Mesodermal cell (in vitro differentiated cells): ENCODE data around the gene ANKHD1.

ENCODE experiments used
- H3K27ac ChIP-seq: 2 replicates; pipeline ENCODE4 v1.7.0; 2013; ENCODE audit warnings: mild to moderate bottlenecking, low read depth, low read length, moderate library complexity; ENCODE audit not compliant: severe bottlenecking
- H3K36me3 ChIP-seq: 2 replicates; pipeline ENCODE4 v1.7.1; 2013; ENCODE audit warnings: mild to moderate bottlenecking, low read length, moderate library complexity; ENCODE audit not compliant: control insufficient read depth, insufficient read depth
- H3K4me1 ChIP-seq: one replicate; pipeline ENCODE4 v1.7.1; 2013; ENCODE audit warnings: mild to moderate bottlenecking, low read length; ENCODE audit not compliant: insufficient read depth, control insufficient read depth, poor library complexity, severe bottlenecking
- H3K4me3 ChIP-seq: 2 replicates; pipeline ENCODE4 v1.7.0; 2013; ENCODE audit warnings: low read length, control low read depth, mild to moderate bottlenecking; ENCODE audit not compliant: insufficient read depth, poor library complexity, severe bottlenecking; ENCODE audit errors: extremely low read depth
- H3K9me3 ChIP-seq: 2 replicates; pipeline ENCODE4 v1.7.1; 2013; ENCODE audit warnings: mild to moderate bottlenecking, low read length, moderate library complexity; ENCODE audit not compliant: control insufficient read depth
- WGBS, 2 experiments: methylation state at CpG; one replicate each; pipeline ENCODE4 v1.1.5; 2013; ENCODE audit warnings: missing lambda C conversion rate in 2 of 2; ENCODE audit not compliant: insufficient coverage in 2 of 2; 5-methylcytosine and 5-hydroxymethylcytosine counted together

Gene ANKHD1

DNA sequence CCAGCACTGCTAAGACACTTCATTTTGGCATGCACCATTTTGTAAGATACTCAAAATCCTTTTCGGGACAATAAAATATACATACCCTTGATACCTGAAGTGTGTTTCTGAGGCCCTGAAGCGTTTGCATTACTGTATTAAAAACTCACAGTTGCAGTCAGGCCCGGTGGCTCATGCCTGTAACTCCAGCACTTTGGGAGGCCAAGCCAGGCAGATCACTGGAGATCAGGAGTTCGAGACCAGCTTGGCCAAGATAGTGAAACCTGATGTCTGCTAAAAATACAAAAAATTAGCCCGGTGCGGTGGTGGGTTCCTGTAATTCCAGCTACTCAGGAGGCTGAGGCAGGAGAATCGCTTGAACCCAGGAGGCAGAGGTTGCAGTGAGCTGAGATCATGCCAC is 143.4 kb downstream of the ANKHD1 start:
- H3K4me1 ChIP-seq: peaks cover 18% of the 10 kb centered on the region
- peaks cover 67% of the 10 kb centered on the region for H3K36me3 ChIP-seq
- no peaks in the 10 kb centered on the region for H3K9me3 ChIP-seq
- 93 to 96% methylated on average over 7 of the region's 7 CpGs for WGBS, 2 experiments
- no peak overlapping the region for H3K27ac ChIP-seq
- no peak overlapping the region for H3K4me3 ChIP-seq

DNA sequence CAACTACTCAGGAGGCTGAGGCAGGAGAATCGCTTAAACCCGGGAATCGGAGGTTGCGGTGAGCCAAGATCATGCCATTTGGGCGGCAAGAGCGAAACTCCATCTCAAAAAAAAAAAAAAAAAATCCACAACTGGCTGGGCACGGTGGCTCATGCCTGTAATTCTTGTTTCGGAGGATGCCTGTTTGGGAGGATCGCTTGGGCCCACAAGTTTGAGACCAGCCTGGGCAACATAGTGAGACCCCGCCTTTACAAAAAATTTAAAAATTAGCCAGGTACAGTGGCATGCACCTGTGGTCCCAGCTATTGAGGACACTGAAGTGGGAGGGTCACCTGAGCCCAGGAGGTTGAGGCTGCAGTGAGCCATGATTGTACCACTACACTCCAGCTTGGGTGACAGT is 144.0 kb downstream of the ANKHD1 start:
- Histone ChIP-seq H3K36me3 (peaks cover 67% of the 10 kb centered on the region), H3K4me1 (peaks cover 18% of the 10 kb centered on the region), H3K27ac (no peak overlapping the region), H3K4me3 (no peak overlapping the region), H3K9me3 (no peaks in the 10 kb centered on the region)
- 94 to 100% methylated on average over 5 to 10 of the region's 10 CpGs for WGBS, 2 experiments

DNA sequence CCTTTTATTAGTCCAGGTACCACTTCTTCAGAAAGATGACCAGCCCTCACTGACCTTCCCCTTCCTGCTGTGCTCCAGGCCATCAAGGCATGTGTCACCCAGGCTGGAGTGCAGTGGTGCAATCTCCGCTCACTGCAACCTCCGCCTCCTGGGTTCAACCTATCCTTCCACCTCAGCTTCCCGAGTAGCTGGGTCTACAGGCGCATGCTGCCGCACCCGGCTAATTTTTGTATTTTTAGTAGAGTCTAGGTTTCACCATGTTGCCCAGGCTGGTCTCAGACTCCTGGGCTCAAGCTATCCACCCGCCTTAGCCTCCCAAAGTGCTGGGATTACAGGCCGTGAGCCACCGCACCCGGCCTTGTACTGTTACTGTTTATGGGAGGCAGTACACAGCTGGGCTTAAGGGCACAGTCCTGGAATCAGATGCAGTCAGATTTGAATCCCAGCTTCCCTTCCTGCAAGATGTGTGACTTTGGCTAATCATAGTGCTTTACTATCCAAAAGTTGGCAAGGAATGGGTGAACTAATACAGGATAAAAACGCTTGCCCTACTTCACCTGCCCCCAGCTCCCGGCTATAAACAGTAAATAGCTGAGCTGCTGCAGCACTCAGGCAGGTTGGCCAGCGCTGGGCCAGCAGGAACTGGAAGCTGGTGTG is 145.3 kb downstream of the ANKHD1 start:
- WGBS, 2 experiments: 59 to 72% methylated on average over 7 to 11 of the region's 13 CpGs
- Histone ChIP-seq H3K4me3 (peak overlapping the region; percentile 36), H3K9me3 (no peaks in the 10 kb centered on the region), H3K36me3 (peaks cover 67% of the 10 kb centered on the region), H3K4me1 (peaks cover 18% of the 10 kb centered on the region), H3K27ac (peak overlapping the region; percentile 92)

DNA sequence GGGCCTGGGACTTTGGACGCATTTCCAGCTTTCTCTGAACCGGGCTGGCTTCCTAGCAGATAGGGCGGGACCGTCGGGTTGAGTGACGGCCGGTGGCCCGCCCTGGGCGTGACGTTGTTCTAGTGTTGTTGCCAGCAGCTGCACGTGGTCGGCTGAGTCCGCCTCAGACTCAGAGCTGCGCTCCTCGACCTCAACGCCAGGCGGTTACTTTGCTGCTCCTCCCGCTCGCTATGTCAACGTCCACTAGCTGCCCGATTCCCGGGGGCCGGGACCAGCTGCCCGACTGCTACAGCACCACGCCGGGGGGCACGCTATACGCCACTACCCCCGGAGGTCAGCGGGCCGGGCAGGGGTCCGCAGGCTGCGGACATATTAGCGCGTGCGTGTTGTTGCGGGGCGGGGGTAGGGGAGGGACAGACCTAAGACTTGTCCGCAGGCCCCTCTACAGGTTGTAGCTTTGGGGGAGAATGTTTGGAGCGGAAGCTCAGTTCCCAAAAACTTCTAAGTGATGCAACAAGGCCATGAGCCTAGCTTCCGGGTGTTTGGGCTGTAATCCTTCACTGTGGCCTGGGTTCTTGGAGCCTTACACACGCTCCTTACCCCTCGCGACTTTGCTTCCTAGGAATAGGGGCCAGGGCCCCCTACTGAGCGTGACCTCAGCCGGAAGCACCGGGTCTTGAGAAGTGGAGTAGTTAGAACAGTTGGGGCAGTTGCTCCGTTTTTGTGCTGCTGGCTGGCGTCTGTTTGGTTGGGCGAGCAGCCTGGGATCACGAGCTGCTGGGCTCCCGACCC is 146.1 kb downstream of the ANKHD1 start, which contains the start of gene EIF4EBP3:
Gene EIF4EBP3, plus strand, starts transcription at position 155 of the 792 bp plus-strand sequence. Its CDS starts 76 bp downstream, at position 231.
- peak within 1 kb of the TSS; percentile 92 for H3K27ac ChIP-seq
- WGBS, 2 experiments: 6 to 7% methylated on average over 43 to 44 of the region's 52 CpGs
- peak within 1 kb of the TSS; percentile 36 for H3K4me3 ChIP-seq
- H3K9me3 ChIP-seq: no peaks in the 10 kb centered on the region
- peaks cover 65% of the 10 kb centered on the region for H3K36me3 ChIP-seq
- peaks cover 18% of the 10 kb centered on the region for H3K4me1 ChIP-seq

DNA sequence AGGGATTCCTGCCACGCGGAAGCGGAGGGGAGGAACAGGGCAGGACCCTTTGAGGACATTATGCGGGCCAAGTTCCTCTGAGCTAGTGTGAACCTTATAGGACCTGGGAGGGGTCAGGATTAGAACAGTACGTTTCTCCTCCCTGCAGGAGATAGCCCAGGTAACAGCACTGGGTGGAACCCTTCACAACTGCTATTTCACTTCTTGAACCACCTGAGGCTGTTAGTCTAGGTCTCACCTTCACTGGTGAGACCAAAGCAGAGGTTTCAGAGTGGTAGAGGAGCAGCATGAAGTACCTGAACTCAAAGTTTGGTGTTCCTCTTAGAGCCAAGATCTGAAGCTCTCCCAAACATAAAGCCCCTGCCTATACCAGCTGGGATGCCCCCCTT is 146.7 kb downstream of the ANKHD1 start:
- peak overlapping the region; percentile 36 for H3K4me3 ChIP-seq
- H3K4me1 ChIP-seq: peaks cover 20% of the 10 kb centered on the region
- 49 to 75% methylated on average over 2 to 5 of the region's 5 CpGs for WGBS, 2 experiments
- H3K36me3 ChIP-seq: peaks cover 65% of the 10 kb centered on the region
- H3K27ac ChIP-seq: peak overlapping the region; percentile 92
- H3K9me3 ChIP-seq: no peaks in the 10 kb centered on the region

DNA sequence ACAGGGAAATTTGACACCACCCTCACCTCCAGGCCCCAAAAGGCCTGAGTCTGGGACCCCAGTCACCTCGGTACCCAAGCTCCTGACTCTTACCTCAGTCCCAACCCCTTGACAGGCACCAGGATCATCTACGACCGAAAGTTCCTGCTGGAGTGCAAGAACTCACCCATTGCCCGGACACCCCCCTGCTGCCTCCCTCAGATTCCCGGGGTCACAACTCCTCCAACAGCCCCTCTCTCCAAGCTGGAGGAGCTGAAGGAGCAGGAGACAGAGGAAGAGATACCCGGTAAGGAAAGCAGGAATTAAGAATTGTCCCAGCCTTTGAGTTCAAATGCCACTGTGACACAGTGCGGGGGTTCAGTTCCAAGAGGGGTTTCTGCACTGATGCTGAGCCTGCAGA is 147.2 kb downstream of the ANKHD1 start:
- Histone ChIP-seq H3K4me1 (peaks cover 20% of the 10 kb centered on the region), H3K36me3 (peaks cover 66% of the 10 kb centered on the region), H3K27ac (no peak overlapping the region), H3K9me3 (no peaks in the 10 kb centered on the region), H3K4me3 (no peak overlapping the region)
- 95 to 99% methylated on average over 5 to 7 of the region's 7 CpGs for WGBS, 2 experiments

DNA sequence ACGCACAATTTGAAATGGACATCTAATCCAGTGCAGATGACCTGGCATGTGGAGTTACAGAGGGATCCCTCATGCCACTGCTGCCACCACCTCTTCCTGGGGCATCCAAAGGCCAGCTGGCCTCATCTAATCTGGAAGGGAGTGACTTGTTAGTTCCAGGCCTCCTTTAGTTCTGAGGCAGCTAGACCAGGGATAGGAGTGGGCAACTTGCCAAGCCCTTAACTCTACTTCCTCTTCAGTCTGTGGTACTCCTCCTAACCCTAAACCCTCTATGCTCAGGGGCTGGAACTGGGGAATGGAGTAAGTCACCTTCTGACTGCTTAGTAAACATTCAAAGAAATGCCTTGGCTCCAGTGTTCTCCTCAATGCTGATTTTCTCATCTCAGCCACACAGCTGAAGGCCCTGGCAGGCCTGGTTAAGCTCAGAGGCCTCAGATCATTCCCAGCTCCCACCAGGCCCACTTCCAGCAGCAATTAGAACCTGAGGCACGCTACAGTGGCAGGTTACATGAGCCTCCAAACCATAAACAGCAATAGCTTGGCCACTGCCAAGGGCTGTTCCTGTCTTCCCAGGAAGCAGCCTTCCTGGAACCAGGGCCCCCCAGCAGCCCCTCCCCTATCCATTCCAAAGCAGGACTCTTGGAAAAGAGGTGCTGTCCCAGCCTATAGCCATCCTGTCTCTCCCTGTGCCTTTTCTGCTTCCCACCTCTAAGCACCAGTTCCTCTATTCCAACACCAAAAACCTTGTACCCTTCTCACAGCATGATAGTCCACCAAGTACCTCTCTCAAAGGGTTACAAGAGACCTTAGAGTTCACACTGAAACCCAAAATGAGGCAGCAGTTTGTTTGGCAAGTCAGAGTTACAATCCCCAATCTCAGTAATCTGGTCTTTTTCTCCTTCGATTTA is 147.9 kb downstream of the ANKHD1 start:
- Histone ChIP-seq H3K4me1 (peaks cover 22% of the 10 kb centered on the region), H3K36me3 (peaks cover 66% of the 10 kb centered on the region), H3K4me3 (no peak overlapping the region), H3K9me3 (no peaks in the 10 kb centered on the region), H3K27ac (no peak overlapping the region)
- 100% methylated on average over 1 to 2 of the region's 3 CpGs for WGBS, 2 experiments

DNA sequence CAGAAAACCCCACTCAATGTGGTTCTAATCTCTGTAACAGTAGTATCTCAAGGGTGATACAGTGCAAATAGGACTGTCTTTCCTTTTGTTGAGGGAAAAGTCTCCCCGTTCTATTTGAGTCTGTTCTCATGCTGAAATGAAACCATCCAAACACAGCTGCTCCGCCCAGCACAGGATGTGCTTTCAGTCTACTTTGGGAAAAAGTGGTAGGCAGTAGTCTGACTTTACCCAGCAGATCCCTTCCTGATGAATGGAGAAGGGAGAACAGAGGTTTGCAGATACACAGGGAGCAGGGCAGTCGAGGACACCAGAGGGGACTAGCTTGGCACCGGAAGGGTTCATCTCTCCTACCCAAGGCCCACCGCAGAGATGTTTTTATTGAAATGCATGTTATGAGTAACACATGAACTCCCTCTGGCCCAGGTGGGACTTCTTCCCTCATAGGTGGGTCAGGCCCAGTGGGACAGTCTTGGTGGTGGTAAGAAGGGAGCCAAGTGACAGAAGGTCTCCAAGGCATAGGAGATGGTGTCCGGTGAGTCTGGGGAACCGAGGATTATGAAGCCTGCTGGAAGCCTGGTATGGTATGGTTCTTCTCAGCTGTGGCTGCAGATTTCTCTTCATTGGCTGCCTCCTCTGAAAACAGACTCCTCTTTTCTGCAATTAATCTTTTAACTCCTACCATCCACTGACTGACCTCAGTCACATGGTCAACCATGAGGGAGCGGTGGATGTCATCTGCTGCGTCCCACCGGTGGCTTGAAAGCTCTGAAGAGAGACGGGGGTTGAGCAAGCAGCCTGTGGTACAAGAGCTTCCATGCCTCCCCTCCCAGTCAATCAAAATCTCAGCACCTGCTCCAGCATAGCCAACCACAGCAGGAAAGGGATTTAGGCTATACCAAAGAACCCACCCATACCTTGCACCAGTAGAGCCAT is 148.8 kb downstream of the ANKHD1 start:
- H3K4me3 ChIP-seq: no peak overlapping the region
- WGBS, 2 experiments: 98 to 99% methylated on average over 4 to 8 of the region's 11 CpGs
- no peaks in the 10 kb centered on the region for H3K9me3 ChIP-seq
- peaks cover 65% of the 10 kb centered on the region for H3K36me3 ChIP-seq
- no peak overlapping the region for H3K27ac ChIP-seq
- peaks cover 26% of the 10 kb centered on the region for H3K4me1 ChIP-seq

DNA sequence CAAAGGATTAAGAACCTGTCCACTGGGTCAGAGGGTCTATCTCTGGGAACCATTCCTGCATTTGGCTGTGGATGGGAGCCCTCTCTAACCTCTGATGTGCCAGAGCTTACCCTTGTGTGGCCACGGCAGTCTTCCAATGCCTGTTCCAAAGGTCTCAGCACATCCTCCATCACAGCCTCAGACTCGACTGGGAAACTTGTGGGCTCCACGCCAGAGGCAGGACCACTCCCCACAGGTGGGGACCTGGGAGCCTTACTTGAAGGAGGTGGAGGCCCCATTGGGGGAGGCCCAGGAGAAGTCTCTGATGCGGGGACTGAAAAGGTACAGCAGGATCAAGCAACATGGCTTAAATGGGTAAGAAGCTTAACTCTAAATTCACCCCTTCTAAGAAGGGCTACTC is 150.2 kb downstream of the ANKHD1 start:
- Histone ChIP-seq H3K36me3 (peaks cover 68% of the 10 kb centered on the region), H3K9me3 (no peaks in the 10 kb centered on the region), H3K4me3 (no peak overlapping the region), H3K4me1 (peaks cover 26% of the 10 kb centered on the region), H3K27ac (no peak overlapping the region)
- 100% methylated on average over 1 of the region's 4 CpGs; no CpG with 5 or more reads in 1 of the 2 experiments for WGBS, 2 experiments
